GM20000 (cell line): Measurements from ENCODE around the gene TRIP4.
A peak's percentile ranks its signal among the peaks of the same experiment; 100 is the strongest.
"Not testable (repeated sequence)": the region's sequence is repeated elsewhere in the genome, so short reads cannot be mapped to it uniquely, and the experiment has no call there.

Experiments
- DNase-seq: peaks from one replicate; pipeline ENCODE4 v3.0.0; 2012; ENCODE audit warnings: low spot score
- TF ChIP-seq, protein P1 (sequence below): IDR thresholded peaks from 2 replicates; pipeline ENCODE4 v1.5.1; 2012; ENCODE audit warnings: mild to moderate bottlenecking, control low read depth; ENCODE audit errors: extremely low read depth, missing control alignments

TRIP4 gene

DNA sequence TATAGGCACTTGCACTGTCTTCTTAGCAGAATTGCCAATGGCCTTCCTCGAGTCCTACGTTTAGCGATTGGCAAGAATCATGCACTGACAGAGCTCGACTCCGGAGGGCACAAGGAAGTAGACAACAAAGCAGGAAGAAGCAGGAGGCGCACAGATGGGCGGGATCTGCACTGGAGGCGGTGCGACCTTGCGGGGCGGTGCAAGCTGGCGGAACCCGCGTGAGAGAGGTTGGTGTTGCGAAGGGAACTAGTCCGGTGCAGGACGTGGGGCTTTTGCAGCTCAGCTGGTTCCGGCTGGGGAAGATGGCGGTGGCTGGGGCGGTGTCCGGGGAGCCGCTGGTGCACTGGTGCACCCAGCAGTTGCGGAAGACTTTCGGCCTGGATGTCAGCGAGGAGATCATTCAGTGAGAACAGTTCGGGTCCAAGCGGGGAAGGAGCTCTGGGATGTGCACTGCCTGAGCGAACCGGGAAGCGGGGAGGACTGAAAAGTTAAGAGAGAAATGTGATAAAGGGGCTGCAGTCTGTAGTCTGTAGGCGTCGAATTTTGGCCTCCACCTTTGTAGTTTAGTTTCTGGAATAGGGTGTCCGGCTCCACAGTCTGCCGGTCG, at the start of gene TRIP4:
TRIP4 (plus strand) TSS at position 275 of the 607 bp plus-strand sequence; CDS start at position 303, 28 bp downstream.
- TF ChIP-seq, protein P1, sequence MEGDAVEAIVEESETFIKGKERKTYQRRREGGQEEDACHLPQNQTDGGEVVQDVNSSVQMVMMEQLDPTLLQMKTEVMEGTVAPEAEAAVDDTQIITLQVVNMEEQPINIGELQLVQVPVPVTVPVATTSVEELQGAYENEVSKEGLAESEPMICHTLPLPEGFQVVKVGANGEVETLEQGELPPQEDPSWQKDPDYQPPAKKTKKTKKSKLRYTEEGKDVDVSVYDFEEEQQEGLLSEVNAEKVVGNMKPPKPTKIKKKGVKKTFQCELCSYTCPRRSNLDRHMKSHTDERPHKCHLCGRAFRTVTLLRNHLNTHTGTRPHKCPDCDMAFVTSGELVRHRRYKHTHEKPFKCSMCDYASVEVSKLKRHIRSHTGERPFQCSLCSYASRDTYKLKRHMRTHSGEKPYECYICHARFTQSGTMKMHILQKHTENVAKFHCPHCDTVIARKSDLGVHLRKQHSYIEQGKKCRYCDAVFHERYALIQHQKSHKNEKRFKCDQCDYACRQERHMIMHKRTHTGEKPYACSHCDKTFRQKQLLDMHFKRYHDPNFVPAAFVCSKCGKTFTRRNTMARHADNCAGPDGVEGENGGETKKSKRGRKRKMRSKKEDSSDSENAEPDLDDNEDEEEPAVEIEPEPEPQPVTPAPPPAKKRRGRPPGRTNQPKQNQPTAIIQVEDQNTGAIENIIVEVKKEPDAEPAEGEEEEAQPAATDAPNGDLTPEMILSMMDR = peak; percentile 2
- DNase-seq = peak; percentile 89

DNA sequence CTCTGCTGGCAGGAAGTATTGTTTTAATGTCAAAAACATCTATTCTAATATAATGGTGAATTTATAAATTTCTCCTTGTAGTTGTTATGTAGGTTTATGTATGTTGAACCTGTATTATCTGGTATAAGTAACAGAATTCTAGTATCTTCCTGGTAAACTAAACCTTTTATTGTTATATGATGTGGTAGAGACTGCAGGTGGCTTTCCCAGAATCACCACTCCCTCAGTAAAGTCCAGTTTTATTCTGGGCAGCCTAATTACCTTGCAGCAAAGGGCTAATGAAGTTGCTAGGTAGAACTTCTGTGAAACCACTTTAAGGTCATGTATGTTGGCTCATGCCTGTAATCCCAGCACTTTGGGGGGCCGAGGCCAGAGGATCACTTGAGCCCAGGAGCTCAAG, 47.3 kb upstream of the TRIP4 start:
- no peak for DNase-seq
- TF ChIP-seq, protein P1 = no peak

DNA sequence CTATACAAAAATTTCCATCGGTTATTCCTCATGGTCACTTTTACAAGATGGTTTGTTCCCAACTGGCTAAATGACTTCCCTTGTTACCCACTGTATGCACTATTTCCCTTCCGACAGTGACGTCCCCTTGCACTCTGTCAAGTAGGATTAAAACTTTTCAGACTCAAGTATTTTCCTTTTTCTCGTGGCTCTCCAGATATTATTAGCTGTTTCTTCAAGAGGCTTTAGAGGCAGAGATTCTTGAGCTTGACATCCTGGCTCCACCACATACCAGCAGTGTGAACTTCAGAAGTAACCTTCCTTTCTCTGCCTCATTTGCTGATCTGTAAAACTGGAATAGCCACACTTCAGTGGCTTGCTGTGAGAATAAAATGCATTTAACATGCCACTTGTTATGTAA, 45.7 kb upstream of the TRIP4 start:
- no peak for DNase-seq

DNA sequence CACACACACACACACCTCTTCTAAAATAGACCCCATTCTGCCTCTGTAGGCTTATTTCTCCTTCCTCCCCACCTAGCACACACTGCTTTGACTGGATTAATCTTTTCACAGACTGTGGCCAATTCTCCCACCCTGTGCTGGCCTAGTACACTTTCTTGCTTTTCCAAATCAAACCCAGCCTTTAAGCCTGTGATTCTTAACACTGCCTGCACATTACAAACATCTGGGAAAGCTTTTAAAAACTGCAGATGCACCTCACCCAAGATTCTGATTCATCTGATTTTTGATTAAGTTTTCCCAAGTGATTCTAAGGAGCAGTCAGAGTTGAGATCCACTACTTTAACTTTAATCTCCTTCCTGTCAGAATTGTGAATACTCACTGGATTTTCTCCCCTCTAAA, 44.4 kb upstream of the TRIP4 start:
- TF ChIP-seq, protein P1 = no peak

More for the DNA sequence above, 45.7 kb upstream of the TRIP4 start:
- TF ChIP-seq, protein P1 = no peak

DNA sequence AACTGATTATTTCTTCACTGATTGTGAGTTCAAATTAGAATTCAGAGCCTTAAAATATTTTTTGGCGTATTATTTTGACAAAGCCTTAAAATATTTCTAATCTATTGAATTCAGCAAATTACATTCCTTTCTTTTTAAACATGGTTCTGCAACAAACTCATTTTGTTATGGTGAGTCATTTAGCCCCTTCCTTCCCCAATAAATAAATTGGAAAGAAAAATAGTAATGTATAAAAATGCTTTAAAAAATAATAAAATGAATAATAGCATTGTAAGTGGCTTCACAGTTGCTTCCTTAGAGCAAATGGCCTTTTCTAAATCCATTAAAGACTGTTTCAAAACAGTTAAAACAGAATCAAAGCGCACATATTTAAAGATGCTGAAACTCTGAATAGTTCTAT, 43.8 kb upstream of the TRIP4 start:
- DNase-seq = no peak
- TF ChIP-seq, protein P1 = no peak

More for the DNA sequence above, 44.4 kb upstream of the TRIP4 start:
- DNase-seq = no peak

DNA sequence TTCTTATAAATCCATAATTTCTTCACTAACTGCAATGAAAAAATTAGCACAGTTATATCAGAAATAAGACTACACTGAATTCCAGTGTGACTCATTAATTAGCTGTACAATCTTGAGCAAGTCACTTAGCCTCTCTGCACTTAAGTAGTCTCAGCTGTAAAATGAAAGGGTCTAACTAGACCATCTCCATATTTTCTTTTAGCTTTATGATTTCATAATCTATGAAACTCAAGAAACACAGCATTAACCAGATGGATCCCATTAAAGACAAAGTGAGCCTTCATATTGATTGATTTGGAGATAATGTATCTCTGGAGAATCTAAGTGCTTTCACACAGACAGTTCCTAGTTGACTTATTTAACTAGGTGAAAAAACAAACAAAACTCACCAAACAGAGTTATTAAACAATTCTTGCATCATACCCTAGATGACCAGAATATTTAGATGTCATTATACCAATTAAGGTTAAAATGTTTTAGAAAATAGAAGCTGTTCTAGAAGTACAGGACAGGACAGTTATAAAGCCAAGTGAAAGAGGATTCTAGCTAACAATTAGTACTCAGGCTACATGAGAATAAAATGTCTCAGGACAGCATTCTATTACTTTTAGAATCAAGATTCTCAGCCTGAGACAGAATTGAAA, 42.9 kb upstream of the TRIP4 start:
- TF ChIP-seq, protein P1 = no peak

DNA sequence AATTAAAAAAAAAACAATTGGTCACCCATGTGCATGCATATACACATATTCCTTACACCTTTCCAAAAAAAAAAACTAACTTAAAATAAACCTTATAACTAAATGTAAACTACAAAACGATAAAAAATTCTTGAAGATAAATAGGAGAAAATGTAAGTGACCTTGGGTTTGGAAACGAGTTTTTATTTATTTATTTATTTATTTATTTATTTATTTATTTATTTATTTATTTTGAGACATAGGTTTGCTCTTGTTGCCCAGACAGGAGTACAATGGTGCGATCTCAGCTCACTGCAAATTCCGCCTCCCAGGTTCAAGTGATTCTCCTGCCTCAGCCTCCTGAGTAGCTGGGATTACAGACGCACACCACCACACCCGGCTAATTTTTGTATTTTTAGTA, 41.4 kb upstream of the TRIP4 start:
- not testable (repeated sequence) for DNase-seq

More for the DNA sequence above, 42.9 kb upstream of the TRIP4 start:
- DNase-seq = no peak

DNA sequence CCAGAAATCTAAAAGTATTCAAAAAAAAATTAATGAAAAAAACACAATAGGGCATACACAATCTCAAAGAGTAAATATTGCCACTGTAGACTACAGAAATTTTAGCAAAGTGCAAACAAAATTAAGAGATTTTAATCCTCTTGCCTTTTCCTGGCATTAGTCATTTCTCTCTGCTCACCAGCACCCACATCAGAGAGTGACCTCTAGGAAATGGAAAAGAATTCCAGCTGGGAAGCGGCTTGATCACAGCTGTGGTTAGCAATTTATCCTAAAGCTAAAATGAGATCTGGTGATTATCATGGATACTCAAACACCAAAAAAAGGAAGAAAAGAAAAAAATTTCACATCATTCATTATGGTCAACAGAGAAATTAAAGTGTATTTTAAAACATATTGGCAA, 39.2 kb upstream of the TRIP4 start:
- DNase-seq = no peak
- TF ChIP-seq, protein P1 = no peak
